T-cell (primary cell): ENCODE measurements around the gene PKM. TPM values are rescaled to one million over a fixed set of nuclear protein-coding genes. Genes with fewer than 3 reads are reported as not detected.

ENCODE experiments used
- ATAC-seq, 4 experiments: fragments of 200-7000 bp in 3 of 4; fragments of 150-1000 bp in 1 of 4; cut with Tn5 transposase; replicated peaks in 1 of 4; 1 replicate in 3 of 4; 2 replicates in 1 of 4; pipeline ENCODE4 v1.10.0; 2021; ENCODE audit warnings: moderate library complexity in 3 of 4, mild to moderate bottlenecking in 2 of 4, moderate number of reproducible peaks in 1 of 4
- CTCF ChIA-PET, 2 donors: fragments of 300-600 bp; sonication (Branson Sonifier 250); formaldehyde crosslinking; loops; one replicate each; lab custom pipeline; 2022; ENCODE audit warnings: antibody characterized with exemption in 2 of 2; lab: Charles Lee
- POLR2A ChIA-PET, 2 donors: fragments of 300-600 bp; sonication (Branson Sonifier 250); formaldehyde crosslinking; loops; one replicate each; lab custom pipeline; 2022; ENCODE audit warnings: antibody characterized with exemption in 2 of 2; lab: Charles Lee
- DNase-seq, 35 experiments: peaks; one replicate each; pipeline versions ENCODE4 v3.0.0 to v3.0.0-alpha.2; 2013 to 2023
- H3K27ac ChIP-seq: one replicate; pipeline ENCODE4 v1.5.1; 2013; ENCODE audit warnings: low read length
- H3K27me3 ChIP-seq, 2 experiments: replicated peaks in 1 of 2; 1 replicate in 1 of 2; 2 replicates in 1 of 2; pipeline versions ENCODE4 v1.6.1 to v1.7.0; 2013; ENCODE audit warnings: low read length in 1 of 2, mixed read lengths in 1 of 2; ENCODE audit not compliant: control insufficient read depth in 2 of 2, insufficient read depth in 2 of 2; ENCODE audit errors: extremely low read depth in 1 of 2
- H3K36me3 ChIP-seq, 2 donors: 1 replicate in 1 of 2; 2 replicates in 1 of 2; pipeline versions ENCODE4 v1.6.1 to v1.7.0; 2013; ENCODE audit warnings: low read length in 1 of 2; ENCODE audit not compliant: control insufficient read depth in 2 of 2, insufficient read depth in 1 of 2; ENCODE audit errors: extremely low read depth in 1 of 2
- H3K4me1 ChIP-seq, 2 experiments: 1 replicate in 1 of 2; 2 replicates in 1 of 2; pipeline versions ENCODE4 v1.6.1 to v1.7.0; 2013; ENCODE audit warnings: low read length in 2 of 2, mixed read lengths in 1 of 2; ENCODE audit not compliant: insufficient read depth in 2 of 2, control insufficient read depth in 1 of 2; ENCODE audit errors: extremely low read depth in 1 of 2
- H3K4me3 ChIP-seq, 2 donors: 1 replicate in 1 of 2; 2 replicates in 1 of 2; pipeline versions ENCODE4 v1.5.1 to v1.7.0; 2013; ENCODE audit warnings: mild to moderate bottlenecking in 2 of 2, low read length in 1 of 2, moderate library complexity in 1 of 2; ENCODE audit not compliant: control insufficient read depth in 1 of 2; ENCODE audit errors: extremely low read depth in 1 of 2
- H3K9me3 ChIP-seq: 2 replicates; pipeline ENCODE4 v1.7.0; 2013
- H3K27ac Mint-ChIP-seq, 2 donors: one replicate each; pipeline ENCODE4 v1.8.0; 2020 to 2021; ENCODE audit warnings: mild to moderate bottlenecking in 2 of 2, mixed read lengths in 2 of 2
- H3K27me3 Mint-ChIP-seq, 2 donors: one replicate each; pipeline ENCODE4 v1.8.0; 2021 to 2022; ENCODE audit warnings: mixed read lengths in 2 of 2
- H3K36me3 Mint-ChIP-seq: one replicate; pipeline ENCODE4 v1.8.0; 2021; ENCODE audit warnings: mixed read lengths
- H3K4me1 Mint-ChIP-seq, 3 donors: one replicate each; pipeline ENCODE4 v1.8.0; 2020 to 2022; ENCODE audit warnings: mixed read lengths in 3 of 3, mild to moderate bottlenecking in 1 of 3
- H3K4me3 Mint-ChIP-seq, 3 donors: one replicate each; pipeline ENCODE4 v1.8.0; 2020 to 2022; ENCODE audit warnings: mild to moderate bottlenecking in 3 of 3, mixed read lengths in 3 of 3, moderate library complexity in 3 of 3
- H3K9me3 Mint-ChIP-seq, 3 donors: one replicate each; pipeline ENCODE4 v1.8.0; 2020 to 2022; ENCODE audit warnings: mixed read lengths in 3 of 3
- WGBS: methylation state at CpG from one replicate; pipeline ENCODE4 v1.1.5; 2013; ENCODE audit warnings: missing lambda C conversion rate; ENCODE audit not compliant: insufficient coverage; 5-methylcytosine and 5-hydroxymethylcytosine counted together
- total RNA-seq, 35 experiments: library from RNA in 6 of 35; stranded (reverse) in 6 of 35; fragments of 120-200 nt in 1 of 35; gene quantifications; one replicate each; pipeline versions ENCODE4 v1.2.1 to v1.2.4 and lab custom pipeline; 2013 to 2026

Gene PKM
- total RNA-seq, 5 donors from 2014 or later (not counting 1 experiment from before 2014, with no cell fraction given) = 293 to 412 (median 370) TPM

GRCh38 chr15:72201391-72201921 lies 29.5 kb downstream of the PKM start:
- POLR2A ChIA-PET = no interaction called here
- Mint-ChIP-seq H3K36me3 (peaks cover 51% of the 10 kb centered on the region), H3K27ac (peak overlapping the region; percentile 19 to 69), H3K27me3 (peaks cover 2 to 11% of the 10 kb centered on the region in 2 donors), H3K9me3 (no peaks in the 10 kb centered on the region), H3K4me1 (peaks cover 6 to 10% (median 9%) of the 10 kb centered on the region in 3 donors), H3K4me3 (no peak overlapping the region)
- DNase-seq (no peak), ATAC-seq (no peak)
- Histone ChIP-seq H3K27ac (no peak overlapping the region), H3K4me1 (peaks cover 0 to 11% of the 10 kb centered on the region in 2 experiments), H3K4me3 (no peak overlapping the region), H3K9me3 (no peaks in the 10 kb centered on the region), H3K36me3 (peaks cover 42 to 82% of the 10 kb centered on the region in 2 donors), H3K27me3 (peaks cover 0 to 20% of the 10 kb centered on the region in 2 experiments)
- 63% methylated on average over 3 of the region's 3 CpGs for WGBS
- CTCF ChIA-PET = interaction anchor here in 1 of 2 donors (0.8 to 1.6 kb wide), 3 partner anchors 10 to 72 kb away, joined by 3 to 5 read pairs (median 4); no protein-coding TSS in a partner anchor

GRCh38 chr15:72200395-72201237 lies 30.4 kb downstream of the PKM start:
- Histone ChIP-seq H3K4me1 (peaks cover 0 to 11% of the 10 kb centered on the region in 2 experiments), H3K27ac (no peak overlapping the region), H3K4me3 (no peak overlapping the region), H3K9me3 (no peaks in the 10 kb centered on the region), H3K36me3 (peaks cover 38 to 73% of the 10 kb centered on the region in 2 donors), H3K27me3 (peaks cover 0 to 28% of the 10 kb centered on the region in 2 experiments)
- ChIA-PET POLR2A (no interaction called here), CTCF (interaction anchor here (0.5 to 2.4 kb wide), 9 partner anchors 11 to 584 kb away, joined by 3 to 20 read pairs (median 4); no protein-coding TSS in a partner anchor)
- peaks cover 44% of the 10 kb centered on the region for H3K36me3 Mint-ChIP-seq
- 90% methylated on average over 7 of the region's 15 CpGs for WGBS
- H3K4me3 Mint-ChIP-seq = no peak overlapping the region
- DNase-seq (no peak), ATAC-seq (no peak)
- H3K27ac Mint-ChIP-seq = no peak overlapping the region
- peaks cover 8 to 20% of the 10 kb centered on the region in 2 donors for H3K27me3 Mint-ChIP-seq
- H3K4me1 Mint-ChIP-seq = peaks cover 6 to 11% (median 9%) of the 10 kb centered on the region in 3 donors
- H3K9me3 Mint-ChIP-seq = no peaks in the 10 kb centered on the region

- POLR2A ChIA-PET = no interaction called here
- peaks cover 42% of the 10 kb centered on the region for H3K36me3 Mint-ChIP-seq
- no peak overlapping the region for H3K27ac Mint-ChIP-seq
These were observed 31.2 kb downstream of the PKM start for GRCh38 chr15:72199721-72200212.

GRCh38 chr15:72199205-72199515 lies 31.8 kb downstream of the PKM start:
- 86% methylated on average over 2 of the region's 2 CpGs for WGBS
- peaks cover 6 to 11% (median 9%) of the 10 kb centered on the region in 3 donors for H3K4me1 Mint-ChIP-seq
- H3K36me3 ChIP-seq = peaks cover 30 to 59% of the 10 kb centered on the region in 2 donors
- H3K36me3 Mint-ChIP-seq = peaks cover 37% of the 10 kb centered on the region
- DNase-seq = no peak
- no peak overlapping the region for H3K27ac ChIP-seq
- peaks cover 11 to 22% of the 10 kb centered on the region in 2 donors for H3K27me3 Mint-ChIP-seq
- ATAC-seq = no peak
- no peak overlapping the region for H3K4me3 ChIP-seq
- CTCF ChIA-PET = interaction anchor here (1.2 to 2.4 kb wide), 2 partner anchors 28 to 75 kb away, joined by 4 to 20 read pairs; no protein-coding TSS in a partner anchor
- peaks cover 0 to 33% of the 10 kb centered on the region in 2 experiments for H3K27me3 ChIP-seq
- POLR2A ChIA-PET = interaction anchor here in 1 of 2 donors (0.6 kb wide), 1 partner anchor 10 kb away, joined by 4 read pairs; no protein-coding TSS in a partner anchor
- no peaks in the 10 kb centered on the region for H3K9me3 Mint-ChIP-seq
- no peak overlapping the region for H3K4me3 Mint-ChIP-seq
- H3K9me3 ChIP-seq = no peaks in the 10 kb centered on the region
- H3K4me1 ChIP-seq = peaks cover 0 to 11% of the 10 kb centered on the region in 2 experiments
- H3K27ac Mint-ChIP-seq = no peak overlapping the region

More at GRCh38 chr15:72199721-72200212, 31.2 kb downstream of the PKM start:
- Histone ChIP-seq H3K27ac (no peak overlapping the region), H3K27me3 (peaks cover 0 to 33% of the 10 kb centered on the region in 2 experiments), H3K9me3 (no peaks in the 10 kb centered on the region), H3K4me1 (peaks cover 0 to 11% of the 10 kb centered on the region in 2 experiments), H3K36me3 (peaks cover 32 to 65% of the 10 kb centered on the region in 2 donors), H3K4me3 (no peak overlapping the region)
- WGBS = no CpG with 5 or more reads among the region's 2 CpGs
- peaks cover 6 to 11% (median 9%) of the 10 kb centered on the region in 3 donors for H3K4me1 Mint-ChIP-seq
- H3K27me3 Mint-ChIP-seq = peaks cover 11 to 22% of the 10 kb centered on the region in 2 donors
- ATAC-seq (peak; percentile 61 to 79 (median 74)), DNase-seq (peak; percentile 41 to 86 (median 66))
- CTCF ChIA-PET = interaction anchor here (0.5 to 2.4 kb wide), 6 partner anchors 28 to 585 kb away, joined by 3 to 20 read pairs (median 4); no protein-coding TSS in a partner anchor
- H3K4me3 Mint-ChIP-seq = no peak overlapping the region
- H3K9me3 Mint-ChIP-seq = no peaks in the 10 kb centered on the region

- peaks cover 0 to 37% of the 10 kb centered on the region in 2 experiments for H3K27me3 ChIP-seq
- H3K4me1 ChIP-seq = peaks cover 0 to 11% of the 10 kb centered on the region in 2 experiments
- ChIA-PET CTCF (interaction anchor here in 1 of 2 donors (1.2 to 2.4 kb wide), 2 partner anchors 29 to 89 kb away, joined by 4 to 20 read pairs; no protein-coding TSS in a partner anchor), POLR2A (interaction anchor here (0.5 to 0.6 kb wide), 3 partner anchors 9 to 396 kb away, joined by 3 to 19 read pairs (median 4); no protein-coding TSS in a partner anchor)
- H3K4me3 Mint-ChIP-seq = peak overlapping the region in 2 of 3 donors; percentile 42 to 80
- peaks cover 30 to 53% of the 10 kb centered on the region in 2 donors for H3K36me3 ChIP-seq
- no peak overlapping the region for H3K27ac ChIP-seq
- DNase-seq (no peak), ATAC-seq (no peak)
- H3K27me3 Mint-ChIP-seq = peaks cover 11 to 22% of the 10 kb centered on the region in 2 donors
- H3K9me3 Mint-ChIP-seq = no peaks in the 10 kb centered on the region
- peaks cover 33% of the 10 kb centered on the region for H3K36me3 Mint-ChIP-seq
- H3K9me3 ChIP-seq = no peaks in the 10 kb centered on the region
- H3K4me3 ChIP-seq = no peak overlapping the region
- no peak overlapping the region for H3K27ac Mint-ChIP-seq
- H3K4me1 Mint-ChIP-seq = peaks cover 6 to 11% (median 9%) of the 10 kb centered on the region in 3 donors
- 100% methylated on average over 2 of the region's 11 CpGs for WGBS
These were observed 32.4 kb downstream of the PKM start for GRCh38 chr15:72198356-72199204.
